GM21447 (cell line): Measurements from ENCODE around the gene CNPY2.
"Not testable (repeated sequence)": the region's sequence is repeated elsewhere in the genome, so short reads cannot be mapped to it uniquely, and the experiment has no call there.

Experiments used
- ATAC-seq: cut with Tn5 transposase; IDR thresholded peaks from one replicate; pipeline ENCODE4 v1.9.1; 2021; ENCODE audit not compliant: unreplicated experiment

Gene CNPY2

GRCh38 chr12:56333679-56334489, 18.1 kb upstream of the CNPY2 start, which contains the start of gene PAN2:
PAN2 (minus strand) TSS chr12:56334000; CDS start chr12:56333094, 906 bp downstream.
- ATAC-seq, result peak; percentile 91

- ATAC-seq, result no peak
These were observed 17.4 kb upstream of the CNPY2 start for GRCh38 chr12:56333197-56333678.

- ATAC-seq, result no peak
These were observed 16.9 kb upstream of the CNPY2 start for GRCh38 chr12:56332512-56333196.

- no peak for ATAC-seq
These were observed 15.2 kb upstream of the CNPY2 start for GRCh38 chr12:56330936-56331490.

GRCh38 chr12:56326533-56326932, 10.7 kb upstream of the CNPY2 start:
- no peak for ATAC-seq

- no peak for ATAC-seq
These were observed 10.3 kb upstream of the CNPY2 start for GRCh38 chr12:56326126-56326525.

GRCh38 chr12:56324206-56324605, 8.4 kb upstream of the CNPY2 start:
- ATAC-seq, result no peak

- ATAC-seq, result not testable (repeated sequence)
These were observed 5.8 kb upstream of the CNPY2 start for GRCh38 chr12:56321610-56322009.

- no peak for ATAC-seq
These were observed 5.2 kb upstream of the CNPY2 start for GRCh38 chr12:56321027-56321426.

- no peak for ATAC-seq
These were observed 1.9 kb upstream of the CNPY2 start for GRCh38 chr12:56317675-56318074.

- no peak for ATAC-seq
These were observed 553 bp downstream of the CNPY2 start for GRCh38 chr12:56315249-56315621.

- no peak for ATAC-seq
These were observed 4.8 kb downstream of the CNPY2 start for GRCh38 chr12:56311003-56311402.

GRCh38 chr12:56308714-56309113, 7.1 kb downstream of the CNPY2 start:
- no peak for ATAC-seq

GRCh38 chr12:56307221-56307965, 8.4 kb downstream of the CNPY2 start:
- no peak for ATAC-seq

- ATAC-seq, result no peak
These were observed 10.8 kb downstream of the CNPY2 start for GRCh38 chr12:56304872-56305590.

GRCh38 chr12:56304276-56304675, 11.5 kb downstream of the CNPY2 start:
- no peak for ATAC-seq

GRCh38 chr12:56300644-56301464, 14.9 kb downstream of the CNPY2 start:
- ATAC-seq, result no peak

- ATAC-seq, result peak; percentile 89
These were observed 15.7 kb downstream of the CNPY2 start, which contains the start of gene CS for GRCh38 chr12:56299853-56300643. CS (minus strand) TSS chr12:56300330; CDS start chr12:56300201, 129 bp downstream.
